Progenitor cell of endocrine pancreas (in vitro differentiated cells): ENCODE measurements around the gene SLC44A5. TPM values are rescaled to one million over a fixed set of nuclear protein-coding genes. Genes with fewer than 3 reads are reported as not detected.
A peak's percentile ranks its signal among the peaks of the same experiment; 100 is the strongest.
"Not testable (repeated sequence)": the region's sequence is repeated elsewhere in the genome, so short reads cannot be mapped to it uniquely, and the experiment has no call there.

Experiments
- DNase-seq: peaks from one replicate; pipeline ENCODE4 v3.0.0; 2021; ENCODE audit warnings: low spot score; ENCODE audit not compliant: unreplicated experiment
- H3K27ac Mint-ChIP-seq: 2 replicates; pipeline ENCODE4 v1.8.0; 2021; ENCODE audit warnings: mild to moderate bottlenecking, moderate library complexity, mixed read lengths
- H3K27me3 Mint-ChIP-seq: 2 replicates; pipeline ENCODE4 v1.8.0; 2021; ENCODE audit warnings: mixed read lengths
- H3K36me3 Mint-ChIP-seq: 2 replicates; pipeline ENCODE4 v1.8.0; 2022; ENCODE audit warnings: mixed read lengths; ENCODE audit not compliant: insufficient read depth
- H3K4me1 Mint-ChIP-seq: 2 replicates; pipeline ENCODE4 v1.8.0; 2021; ENCODE audit warnings: low read depth, mixed read lengths
- H3K4me3 Mint-ChIP-seq: 2 replicates; pipeline ENCODE4 v1.8.0; 2021; ENCODE audit warnings: low read depth, mild to moderate bottlenecking, moderate library complexity, mixed read lengths
- H3K9me3 Mint-ChIP-seq: 2 replicates; pipeline ENCODE4 v1.8.0; 2021; ENCODE audit warnings: low read depth, mixed read lengths
- total RNA-seq: library from RNA; stranded (reverse); gene quantifications from 2 replicates; pipeline ENCODE4 v1.2.1, GENCODE V29; 2021
- TF ChIP-seq, protein P1 (sequence below): fragments of 200-600 bp; sonication (generic); IDR thresholded peaks from one replicate; pipeline ENCODE4 v1.5.0; 2021; ENCODE audit warnings: antibody characterized with exemption, mild to moderate bottlenecking; ENCODE audit not compliant: unreplicated experiment

The SLC44A5 gene
- total RNA-seq, 1 donor from 2014 or later = 8.8 TPM

DNA sequence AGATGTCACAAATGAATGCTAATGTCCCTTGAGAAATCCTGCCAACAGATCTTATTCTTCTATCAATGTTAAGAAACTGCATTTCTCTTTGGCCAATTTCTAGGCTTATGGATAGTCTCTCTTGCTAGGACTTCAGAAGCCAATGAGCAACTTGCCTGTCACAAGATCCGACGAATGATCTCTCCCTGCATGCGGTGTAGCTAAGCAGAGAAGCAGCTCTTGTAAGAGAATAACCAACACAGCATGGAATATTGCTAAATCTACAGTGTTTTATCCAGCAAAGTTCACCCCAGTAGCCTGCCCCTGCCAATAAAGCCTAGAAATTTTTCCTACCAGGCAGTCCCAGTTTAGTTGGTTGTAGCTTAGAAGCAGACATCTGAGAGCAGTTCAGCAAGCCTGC lies 2.1 kb upstream of the SLC44A5 start:
- TF ChIP-seq, protein P1, sequence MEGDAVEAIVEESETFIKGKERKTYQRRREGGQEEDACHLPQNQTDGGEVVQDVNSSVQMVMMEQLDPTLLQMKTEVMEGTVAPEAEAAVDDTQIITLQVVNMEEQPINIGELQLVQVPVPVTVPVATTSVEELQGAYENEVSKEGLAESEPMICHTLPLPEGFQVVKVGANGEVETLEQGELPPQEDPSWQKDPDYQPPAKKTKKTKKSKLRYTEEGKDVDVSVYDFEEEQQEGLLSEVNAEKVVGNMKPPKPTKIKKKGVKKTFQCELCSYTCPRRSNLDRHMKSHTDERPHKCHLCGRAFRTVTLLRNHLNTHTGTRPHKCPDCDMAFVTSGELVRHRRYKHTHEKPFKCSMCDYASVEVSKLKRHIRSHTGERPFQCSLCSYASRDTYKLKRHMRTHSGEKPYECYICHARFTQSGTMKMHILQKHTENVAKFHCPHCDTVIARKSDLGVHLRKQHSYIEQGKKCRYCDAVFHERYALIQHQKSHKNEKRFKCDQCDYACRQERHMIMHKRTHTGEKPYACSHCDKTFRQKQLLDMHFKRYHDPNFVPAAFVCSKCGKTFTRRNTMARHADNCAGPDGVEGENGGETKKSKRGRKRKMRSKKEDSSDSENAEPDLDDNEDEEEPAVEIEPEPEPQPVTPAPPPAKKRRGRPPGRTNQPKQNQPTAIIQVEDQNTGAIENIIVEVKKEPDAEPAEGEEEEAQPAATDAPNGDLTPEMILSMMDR = no peak
- peaks cover 20% of the 10 kb centered on the region for H3K4me1 Mint-ChIP-seq
- H3K27me3 Mint-ChIP-seq = peaks cover 61% of the 10 kb centered on the region
- no peak for DNase-seq
- H3K36me3 Mint-ChIP-seq = peaks cover 2% of the 10 kb centered on the region
- no peak overlapping the region for H3K4me3 Mint-ChIP-seq
- H3K9me3 Mint-ChIP-seq = no peaks in the 10 kb centered on the region
- no peak overlapping the region for H3K27ac Mint-ChIP-seq

DNA sequence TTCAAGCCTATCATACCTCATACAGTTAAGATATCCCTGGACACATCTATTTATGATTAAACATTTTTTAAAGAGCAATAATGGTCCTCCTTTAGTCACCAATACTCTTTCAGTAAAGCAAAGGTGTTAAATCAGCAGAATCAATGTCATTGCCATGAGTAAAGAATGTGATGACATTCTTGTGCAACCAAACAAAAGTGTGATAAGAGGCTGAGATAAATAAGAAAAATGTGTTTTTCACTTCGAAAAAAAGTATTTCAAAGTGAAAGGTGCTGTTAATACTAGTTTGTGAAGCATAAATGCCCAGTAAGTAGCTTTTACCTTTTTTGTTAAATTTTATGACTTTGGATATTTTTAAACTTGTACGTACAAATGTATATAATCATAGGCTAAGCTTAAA lies 8.4 kb downstream of the SLC44A5 start:
- Mint-ChIP-seq H3K36me3 (peaks cover 3% of the 10 kb centered on the region), H3K4me3 (no peak overlapping the region), H3K27me3 (peaks cover 20% of the 10 kb centered on the region), H3K9me3 (no peaks in the 10 kb centered on the region), H3K27ac (no peak overlapping the region), H3K4me1 (peaks cover 18% of the 10 kb centered on the region)
- DNase-seq = no peak
- TF ChIP-seq, protein P1 = no peak

DNA sequence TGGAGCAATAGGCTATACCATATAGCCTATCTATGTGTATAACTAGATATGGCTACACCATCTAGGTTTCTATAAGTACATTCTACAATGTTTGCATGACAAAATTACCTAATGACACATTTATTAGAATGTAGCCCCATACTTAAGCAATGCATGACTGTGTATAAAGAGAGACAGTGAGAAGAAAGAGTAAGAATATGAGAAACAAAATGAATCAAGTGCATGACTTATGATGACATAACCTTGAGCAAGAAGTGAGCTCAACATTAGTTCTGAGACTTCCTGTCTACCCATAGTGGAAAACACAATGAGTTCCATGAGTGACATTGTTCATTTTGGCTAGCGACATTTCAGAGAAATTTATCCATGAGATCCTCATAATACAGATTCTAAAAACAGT lies 10.1 kb downstream of the SLC44A5 start:
- H3K27me3 Mint-ChIP-seq = peaks cover 11% of the 10 kb centered on the region
- no peak for DNase-seq
- peaks cover 18% of the 10 kb centered on the region for H3K4me1 Mint-ChIP-seq
- H3K36me3 Mint-ChIP-seq = peaks cover 3% of the 10 kb centered on the region
- no peak overlapping the region for H3K4me3 Mint-ChIP-seq
- H3K27ac Mint-ChIP-seq = no peak overlapping the region
- TF ChIP-seq, protein P1 = no peak
- no peaks in the 10 kb centered on the region for H3K9me3 Mint-ChIP-seq

DNA sequence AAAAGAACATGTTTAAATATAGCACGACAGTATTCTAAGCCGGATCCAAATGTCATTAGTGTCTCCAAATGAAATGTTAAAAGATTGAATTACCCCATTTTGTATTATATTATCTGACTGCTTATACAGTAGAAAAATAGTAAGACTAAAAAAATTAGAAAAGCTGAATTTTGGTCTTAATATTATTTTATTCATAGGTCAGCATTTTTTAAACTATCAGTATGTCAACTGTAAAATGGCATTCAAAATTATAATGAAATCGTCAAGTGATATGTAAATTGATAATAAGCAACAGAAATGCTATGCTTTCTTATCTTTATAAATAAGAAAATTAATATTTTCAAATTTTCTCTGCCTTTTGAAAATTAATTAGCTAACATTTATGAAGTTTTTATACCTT lies 16.6 kb downstream of the SLC44A5 start:
- Mint-ChIP-seq H3K4me3 (no peak overlapping the region), H3K27me3 (peaks cover 8% of the 10 kb centered on the region), H3K27ac (no peak overlapping the region), H3K9me3 (peaks cover 19% of the 10 kb centered on the region), H3K4me1 (peaks cover 11% of the 10 kb centered on the region), H3K36me3 (peaks cover 3% of the 10 kb centered on the region)
- TF ChIP-seq, protein P1 = no peak
- no peak for DNase-seq

DNA sequence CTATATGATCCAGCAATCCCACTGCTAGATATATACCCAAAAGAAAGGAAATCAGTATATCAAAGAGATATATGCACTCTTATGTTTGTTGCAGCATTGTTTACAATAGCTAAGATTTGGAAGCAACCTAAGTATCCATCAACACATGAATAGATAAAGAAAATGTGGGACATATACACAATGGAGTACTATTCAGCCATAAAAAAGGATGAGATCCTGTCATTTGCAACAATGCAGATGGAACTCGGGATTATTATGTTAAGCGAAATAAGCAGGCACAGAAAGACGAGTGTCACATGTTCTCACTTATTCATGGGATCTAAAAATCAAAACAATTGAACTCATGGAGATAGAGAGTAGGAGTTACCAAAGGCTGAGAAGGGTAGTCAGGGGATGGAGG lies 17.5 kb downstream of the SLC44A5 start:
- H3K27me3 Mint-ChIP-seq = peaks cover 11% of the 10 kb centered on the region
- H3K27ac Mint-ChIP-seq = peak overlapping the region; percentile 53
- H3K4me1 Mint-ChIP-seq = peaks cover 18% of the 10 kb centered on the region
- not testable (repeated sequence) for DNase-seq, H3K36me3 Mint-ChIP-seq, H3K4me3 Mint-ChIP-seq
- peaks cover 19% of the 10 kb centered on the region for H3K9me3 Mint-ChIP-seq

DNA sequence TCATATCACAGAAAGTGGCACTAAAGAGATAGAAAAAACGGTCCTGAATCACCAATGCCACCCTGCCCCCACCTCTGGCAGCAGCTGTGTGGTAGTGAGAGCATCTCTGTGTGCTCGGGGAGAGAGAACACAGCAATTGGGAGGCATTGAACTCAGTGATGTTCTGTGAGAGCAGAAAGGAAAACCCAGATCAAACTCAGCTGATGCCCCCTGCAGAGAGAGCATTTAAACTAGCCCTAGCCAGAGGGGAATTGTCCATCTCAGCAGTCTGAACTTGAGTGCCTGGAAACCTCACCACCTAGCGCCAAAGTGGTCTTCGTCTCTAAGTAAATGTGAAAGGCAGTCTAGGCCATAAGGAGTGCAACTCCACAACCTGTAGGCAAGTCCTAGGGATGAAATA lies 21.3 kb downstream of the SLC44A5 start:
- no peak overlapping the region for H3K4me3 Mint-ChIP-seq
- peaks cover 3% of the 10 kb centered on the region for H3K36me3 Mint-ChIP-seq
- no peak overlapping the region for H3K27ac Mint-ChIP-seq
- peaks cover 28% of the 10 kb centered on the region for H3K4me1 Mint-ChIP-seq
- TF ChIP-seq, protein P1 = no peak
- H3K9me3 Mint-ChIP-seq = peaks cover 19% of the 10 kb centered on the region
- peaks cover 11% of the 10 kb centered on the region for H3K27me3 Mint-ChIP-seq
- DNase-seq = no peak
